GM18502 (cell line): ENCODE data around the gene CIBAR2.
"Not testable (repeated sequence)": the region's sequence is repeated elsewhere in the genome, so short reads cannot be mapped to it uniquely, and the experiment has no call there.

Experiments
- ATAC-seq: cut with Tn5 transposase; IDR thresholded peaks from one replicate; pipeline ENCODE4 v1.9.1; 2021; ENCODE audit warnings: mild to moderate bottlenecking; ENCODE audit not compliant: unreplicated experiment, poor library complexity

CIBAR2 gene

DNA sequence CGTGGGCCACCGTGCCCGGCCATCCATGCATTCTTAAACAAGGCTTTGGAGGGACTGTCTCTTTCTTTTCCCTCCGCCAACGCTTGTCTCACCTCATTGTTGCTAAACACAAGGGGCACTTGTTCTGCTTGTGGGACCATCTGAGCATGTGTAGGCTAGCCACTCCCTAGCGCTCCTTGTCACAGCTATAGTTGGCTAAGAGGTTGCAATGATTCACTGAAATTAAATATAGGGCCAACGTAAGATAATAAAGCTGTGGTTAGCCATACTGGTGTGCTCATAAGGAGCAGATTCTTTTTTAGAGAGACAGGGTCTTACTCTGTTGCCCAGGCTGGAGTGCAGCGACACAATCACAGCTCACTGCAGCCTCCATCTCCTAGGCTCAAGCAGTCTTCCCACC lies 43.5 kb downstream of the CIBAR2 start:
- ATAC-seq = no peak

DNA sequence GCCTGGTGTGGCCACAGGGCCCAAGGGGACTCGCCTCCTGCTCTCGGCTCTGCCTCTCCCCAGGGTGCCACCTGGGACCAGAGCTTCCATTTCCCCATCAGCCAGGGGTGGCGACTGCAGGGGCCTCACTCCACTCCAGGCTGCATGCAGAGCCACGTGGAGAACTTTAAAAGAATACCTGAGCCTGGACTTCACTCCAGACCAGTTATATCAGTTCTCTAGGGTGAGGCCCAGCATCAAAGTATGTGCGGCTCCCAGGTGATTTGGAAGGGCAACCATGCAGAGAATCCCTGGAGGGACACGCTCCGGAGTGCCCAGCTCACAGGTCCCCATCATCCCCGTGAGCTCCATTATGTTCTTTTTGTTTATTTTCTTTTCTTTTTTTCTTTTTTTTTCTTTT lies 44.8 kb downstream of the CIBAR2 start:
- no peak for ATAC-seq

DNA sequence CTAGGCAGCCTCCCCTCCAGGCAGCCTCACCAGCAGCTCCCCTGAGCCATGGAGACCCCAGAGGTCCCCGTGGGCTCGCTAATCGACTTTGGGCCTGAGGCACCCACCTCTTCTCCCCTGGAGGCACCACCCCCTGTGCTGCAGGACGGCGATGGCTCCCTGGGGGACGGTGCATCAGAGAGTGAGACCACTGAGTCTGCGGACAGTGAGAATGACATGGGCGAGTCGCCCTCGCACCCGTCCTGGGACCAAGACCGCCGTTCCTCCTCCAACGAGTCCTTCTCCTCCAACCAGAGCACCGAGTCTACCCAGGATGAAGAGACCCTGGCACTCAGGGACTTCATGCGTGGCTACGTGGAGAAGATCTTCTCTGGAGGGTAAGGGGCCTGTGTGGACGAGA lies 45.2 kb downstream of the CIBAR2 start:
- ATAC-seq = no peak

DNA sequence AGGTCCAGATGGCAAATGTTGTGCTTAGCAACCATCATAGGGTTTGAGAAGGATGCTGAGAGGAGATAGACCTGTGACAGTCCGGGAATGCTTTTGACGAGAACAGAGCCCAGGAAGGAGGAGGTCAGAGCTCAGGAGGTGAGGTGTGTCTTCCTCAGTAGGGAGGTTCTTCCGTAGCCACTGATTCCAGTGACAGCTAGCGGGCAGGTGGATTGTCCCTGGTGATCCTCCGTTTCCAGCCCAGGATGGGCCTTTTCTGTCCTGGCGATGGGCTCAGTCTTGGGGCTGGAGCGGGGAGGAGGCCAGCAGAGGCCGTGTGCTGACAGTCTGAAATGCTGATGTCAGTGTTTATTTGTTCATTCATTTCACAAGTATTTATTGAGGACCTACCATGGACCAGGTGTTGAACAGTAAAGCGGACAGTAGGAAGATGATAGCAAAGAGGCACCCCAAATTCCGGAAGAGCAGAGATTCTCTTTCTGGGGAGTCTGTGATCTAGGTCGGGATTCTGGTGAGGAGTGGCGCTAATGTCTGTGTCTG lies 45.9 kb downstream of the CIBAR2 start:
- ATAC-seq = no peak

DNA sequence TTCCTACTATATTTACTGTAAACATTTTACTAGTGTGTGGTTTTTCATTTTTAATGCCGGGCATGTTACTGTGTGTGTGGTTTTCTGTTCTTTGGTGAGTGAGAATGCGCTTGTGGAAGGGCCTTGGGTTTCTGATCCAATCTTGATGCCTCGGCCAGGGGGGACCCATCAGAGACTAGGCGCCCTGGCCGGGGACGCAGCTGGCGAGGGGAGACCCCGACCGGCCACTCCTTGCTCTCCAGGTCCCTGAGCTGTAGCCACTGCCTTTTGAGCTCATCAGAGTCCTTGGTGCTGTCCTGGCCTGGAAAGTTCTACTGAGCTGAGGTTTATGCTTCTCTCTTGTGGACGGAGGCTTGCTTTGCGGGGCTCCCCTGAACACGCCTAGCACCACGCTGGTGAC lies 47.2 kb downstream of the CIBAR2 start:
- ATAC-seq = no peak

DNA sequence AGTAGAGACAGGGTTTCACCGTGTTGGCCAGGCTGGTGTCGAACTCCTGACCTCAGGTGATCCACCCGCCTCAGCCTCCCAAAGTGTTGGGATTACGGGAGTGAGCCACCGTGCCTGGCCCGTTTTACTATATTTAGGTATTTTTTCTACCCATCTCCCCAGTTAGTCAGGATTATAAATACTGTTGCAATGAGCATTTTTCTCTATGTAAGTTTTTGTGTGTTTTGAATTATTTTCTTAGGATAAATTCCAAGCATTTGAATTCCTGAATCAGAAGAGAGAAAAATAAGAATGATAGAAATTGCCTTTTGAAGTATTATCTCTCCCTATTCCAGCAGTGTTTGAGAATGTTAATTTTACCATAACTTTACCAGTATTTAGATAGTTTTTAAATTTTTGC lies 48.1 kb downstream of the CIBAR2 start:
- ATAC-seq = no peak

DNA sequence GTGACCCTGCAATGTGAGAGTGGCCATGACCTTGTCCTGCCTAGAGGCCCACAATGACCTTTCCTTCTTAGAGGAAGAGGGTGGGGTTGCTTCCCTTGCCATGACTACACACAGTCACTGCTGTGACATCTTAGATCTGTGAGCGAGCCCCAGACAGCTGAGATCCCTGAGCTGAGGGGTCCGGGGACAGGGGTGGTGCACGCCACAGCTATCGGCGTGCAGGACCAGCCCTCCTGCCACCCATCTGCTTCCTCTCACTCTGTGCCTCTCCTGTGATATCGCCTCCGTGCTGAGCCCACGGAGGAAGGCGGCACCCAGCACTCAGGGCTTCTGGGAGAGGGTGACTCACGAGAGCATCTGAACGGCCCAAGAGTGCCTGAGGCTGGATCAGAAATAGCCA lies 49.4 kb downstream of the CIBAR2 start:
- ATAC-seq = no peak

DNA sequence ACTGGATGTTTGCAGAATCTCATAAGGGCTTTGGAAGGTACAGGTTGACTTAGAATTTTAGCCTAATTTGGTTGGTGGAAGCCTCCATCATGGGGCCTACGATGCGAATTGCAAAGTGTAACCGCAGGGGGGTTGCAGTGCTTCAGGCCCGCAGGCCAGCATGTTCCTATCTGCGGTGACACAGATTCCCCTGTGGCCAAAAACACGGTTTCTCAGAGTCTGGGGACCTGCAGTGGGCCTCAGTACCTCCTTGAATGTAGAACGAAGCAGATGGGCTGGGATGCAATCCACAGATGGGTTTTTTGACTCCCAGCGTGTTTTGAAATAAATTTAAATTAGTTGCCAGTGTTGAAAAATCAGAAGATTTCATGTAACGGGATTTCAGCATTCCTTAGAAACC lies 49.9 kb downstream of the CIBAR2 start:
- no peak for ATAC-seq

DNA sequence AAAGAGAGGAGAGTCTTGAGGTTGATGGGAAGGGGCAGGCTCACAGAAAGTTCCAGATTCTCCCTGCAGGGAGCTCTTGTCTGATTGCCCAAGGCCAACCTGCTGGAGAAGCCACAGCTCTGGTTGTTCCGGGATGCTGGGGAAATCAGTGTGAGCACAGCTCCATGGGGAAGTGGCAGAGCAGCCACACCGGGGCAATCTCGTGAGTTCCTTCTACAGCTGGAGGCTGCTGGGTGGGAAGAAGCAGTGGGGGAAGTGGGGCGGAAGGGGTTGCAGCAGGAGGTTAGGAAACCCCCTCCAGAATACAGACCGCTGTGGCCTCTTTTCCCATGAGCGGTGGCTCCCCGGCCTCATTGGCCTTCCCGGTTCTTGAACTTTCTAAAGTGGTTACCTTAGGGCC lies 50.7 kb downstream of the CIBAR2 start:
- ATAC-seq = no peak

DNA sequence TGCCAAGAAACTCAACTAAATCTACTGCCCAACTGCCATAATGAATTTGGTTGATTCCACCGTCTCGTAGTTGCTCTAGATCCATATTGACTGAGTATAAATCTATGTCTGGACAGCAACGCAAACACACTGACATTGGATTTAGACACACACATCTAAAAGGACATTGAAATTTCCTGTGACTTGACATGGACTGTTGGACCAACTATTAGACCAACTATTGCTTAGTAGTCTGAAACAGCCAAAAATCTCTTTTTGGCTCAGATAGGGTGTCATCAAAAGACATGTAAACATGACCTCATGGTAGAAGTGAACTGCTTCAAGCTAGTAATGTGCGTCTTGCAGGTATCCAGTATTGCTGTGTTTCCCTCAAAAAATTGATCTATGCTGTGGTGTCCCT lies 53.4 kb downstream of the CIBAR2 start:
- ATAC-seq = no peak

DNA sequence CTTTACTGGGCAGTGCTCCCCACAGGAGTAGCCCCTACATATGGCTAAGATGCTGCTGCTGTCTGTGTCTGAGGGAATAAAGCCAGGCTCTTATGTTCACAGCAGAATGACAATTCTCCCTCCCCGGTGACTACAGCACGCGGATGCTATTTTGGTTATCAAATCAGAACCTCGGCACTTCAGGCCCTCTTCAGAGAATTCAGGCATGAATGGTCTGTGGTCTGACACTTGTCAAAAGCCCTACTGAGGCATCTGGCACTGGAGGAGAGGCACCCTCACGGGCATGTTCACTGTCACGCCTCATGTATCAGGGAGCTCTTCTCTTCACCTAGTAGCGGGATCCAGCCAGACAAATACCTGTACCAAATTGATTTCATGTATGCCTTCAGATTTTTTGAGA lies 54.3 kb downstream of the CIBAR2 start:
- ATAC-seq = no peak

DNA sequence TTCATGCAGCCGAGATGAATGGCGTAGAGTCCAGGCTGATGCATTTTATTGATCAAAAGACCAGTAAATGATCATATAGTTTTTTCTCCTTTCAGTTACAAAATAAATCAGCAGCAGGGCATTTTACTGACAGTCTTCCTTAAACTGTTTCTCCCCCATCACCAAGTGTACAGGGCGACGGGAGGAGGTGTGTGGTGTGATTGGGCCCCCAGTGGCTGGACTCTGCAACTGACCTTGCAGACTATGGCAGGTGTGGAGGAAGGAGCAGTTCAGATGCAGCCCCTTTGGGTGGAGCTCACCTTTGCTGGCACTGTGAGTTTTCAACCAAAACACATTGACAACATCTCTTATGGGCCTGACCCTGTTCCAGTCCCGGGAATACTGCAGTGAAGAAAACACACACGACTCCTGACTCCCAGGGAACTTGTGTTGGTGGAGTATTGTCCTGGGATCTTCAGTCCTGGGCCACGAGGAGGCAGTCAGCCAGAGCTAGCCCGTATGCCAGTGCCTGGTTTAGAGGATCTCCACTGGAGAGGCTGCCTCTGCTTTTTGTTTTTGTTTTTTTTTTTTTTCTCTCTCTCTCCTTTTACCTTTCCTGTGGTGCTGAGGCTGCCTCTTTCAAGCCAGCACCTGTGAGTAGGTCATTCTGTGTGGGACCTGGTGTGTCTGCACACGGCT lies 54.9 kb downstream of the CIBAR2 start:
- ATAC-seq = no peak

DNA sequence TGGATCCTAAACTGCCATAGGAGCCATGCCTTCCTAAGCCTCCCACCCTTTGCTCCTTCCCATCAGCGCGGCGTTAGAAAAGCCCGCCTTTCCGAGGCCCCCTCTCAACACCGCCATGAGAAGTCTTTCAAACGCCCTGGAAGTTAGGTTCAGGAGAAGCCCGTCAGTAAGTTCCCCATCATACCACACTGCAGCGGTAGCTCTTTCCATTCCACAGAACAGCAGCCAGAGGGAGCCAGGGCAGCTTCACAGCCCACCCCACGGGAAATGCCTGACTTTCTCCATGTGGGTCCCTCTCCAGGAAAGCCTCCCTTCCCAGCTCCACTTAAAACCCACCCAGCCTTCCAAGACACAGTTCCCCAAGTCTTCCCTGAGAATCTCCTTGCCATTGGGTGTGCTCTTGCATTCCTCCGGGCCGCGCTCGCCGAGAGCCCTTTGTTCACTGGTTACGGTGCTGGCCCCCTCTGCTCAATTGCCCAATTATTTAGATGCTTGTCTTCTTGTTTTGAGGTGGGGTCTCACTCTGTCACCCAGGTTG lies 56.0 kb downstream of the CIBAR2 start:
- peak; percentile 7 for ATAC-seq

DNA sequence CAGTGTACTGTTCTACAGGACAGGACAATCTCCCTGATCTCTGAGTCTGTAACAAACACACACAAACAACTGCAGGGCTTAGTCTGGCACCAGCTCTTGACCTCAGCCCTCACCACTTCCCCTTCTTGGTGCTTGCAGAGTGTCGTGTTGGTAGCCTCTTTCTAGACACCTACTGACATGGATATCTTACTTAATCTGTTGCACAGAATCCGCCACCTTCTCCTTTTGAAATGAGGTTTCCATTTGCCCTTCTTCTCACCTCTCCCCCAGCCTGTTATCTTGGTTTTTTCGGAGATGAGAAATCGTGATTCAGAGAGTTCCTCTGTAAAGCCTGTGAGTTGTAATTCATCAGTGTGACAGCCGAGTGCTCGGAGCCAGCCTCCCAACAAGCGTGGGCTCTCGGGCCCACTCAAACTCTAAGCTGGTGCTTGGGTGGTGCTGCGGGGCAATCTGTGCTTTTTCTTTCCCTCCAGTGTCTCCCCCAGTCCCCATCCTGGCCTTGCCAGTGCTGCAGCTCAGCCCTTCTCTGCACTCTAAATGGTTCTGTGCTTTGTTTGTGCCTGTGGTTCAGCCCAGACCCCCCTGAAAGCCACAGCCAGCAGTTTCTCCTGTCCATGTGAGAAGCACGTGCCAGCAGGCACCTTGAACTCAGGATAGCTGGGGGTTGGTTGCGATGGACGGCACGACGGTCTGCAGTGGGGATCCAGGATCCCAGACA lies 56.6 kb downstream of the CIBAR2 start:
- ATAC-seq = peak; percentile 92

DNA sequence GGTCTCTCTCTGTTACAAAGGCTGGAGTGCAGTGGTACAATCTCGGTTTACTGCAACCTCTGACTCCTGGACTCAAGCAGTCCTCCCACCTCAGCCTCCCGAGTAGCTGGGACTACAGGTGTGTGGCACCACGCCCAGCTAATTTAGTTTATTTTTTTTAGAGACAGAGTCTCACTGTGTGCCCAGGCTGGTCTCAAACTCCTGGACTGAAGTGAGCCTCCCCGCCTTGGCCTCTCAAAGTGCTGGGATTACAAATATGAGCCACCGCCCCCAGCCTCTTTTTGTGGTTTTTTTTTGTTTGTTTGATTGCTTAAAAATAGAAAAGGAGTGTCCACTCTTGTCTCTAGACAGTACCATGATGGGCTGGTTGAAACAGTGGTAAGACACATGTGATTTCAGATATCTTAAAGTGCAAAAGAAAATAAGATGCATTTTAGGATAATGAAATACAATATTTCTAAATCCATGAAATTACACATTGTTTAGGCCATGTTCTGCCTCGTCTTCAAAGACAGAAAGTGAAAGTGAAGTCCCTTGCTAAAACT lies 57.3 kb downstream of the CIBAR2 start:
- ATAC-seq = no peak

DNA sequence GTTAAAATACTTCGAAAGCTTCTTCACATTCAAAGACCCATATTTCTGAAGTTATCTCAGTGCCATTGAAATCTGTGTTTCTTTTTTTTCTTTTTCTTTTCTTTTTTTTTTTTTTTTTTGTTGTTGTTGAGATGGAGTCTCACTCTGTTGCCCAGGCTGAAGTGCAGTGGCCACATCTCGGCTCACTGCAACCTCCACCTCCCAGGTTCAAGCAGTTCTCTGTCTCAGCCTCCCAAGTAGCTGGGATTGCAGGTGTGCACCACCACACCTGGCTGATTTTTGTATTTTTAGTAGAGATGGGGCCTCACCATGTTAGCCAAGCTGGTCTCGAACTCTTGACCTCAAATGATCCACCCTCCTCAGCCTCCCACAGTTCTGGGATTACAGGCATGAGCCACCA lies 58.0 kb downstream of the CIBAR2 start:
- not testable (repeated sequence) for ATAC-seq

DNA sequence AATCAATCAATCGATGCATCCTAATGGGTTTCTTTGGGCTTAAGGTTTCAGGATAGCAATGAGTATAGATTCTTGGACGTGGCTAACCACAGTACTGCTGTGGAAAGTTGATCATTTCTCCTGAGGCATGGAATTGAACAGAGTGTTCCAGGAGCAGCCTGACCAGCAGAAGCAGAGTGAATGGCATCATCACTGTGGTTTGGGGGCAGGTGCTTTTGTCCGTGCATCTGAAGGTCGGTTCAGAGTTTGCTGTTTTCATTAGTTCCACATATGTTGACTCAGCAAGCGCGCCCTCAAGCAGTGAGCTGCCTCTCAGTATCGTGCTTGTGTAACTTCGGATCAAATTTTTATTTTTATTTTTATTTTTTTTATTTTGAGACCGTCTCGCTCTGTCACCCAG lies 59.7 kb downstream of the CIBAR2 start:
- ATAC-seq = no peak

DNA sequence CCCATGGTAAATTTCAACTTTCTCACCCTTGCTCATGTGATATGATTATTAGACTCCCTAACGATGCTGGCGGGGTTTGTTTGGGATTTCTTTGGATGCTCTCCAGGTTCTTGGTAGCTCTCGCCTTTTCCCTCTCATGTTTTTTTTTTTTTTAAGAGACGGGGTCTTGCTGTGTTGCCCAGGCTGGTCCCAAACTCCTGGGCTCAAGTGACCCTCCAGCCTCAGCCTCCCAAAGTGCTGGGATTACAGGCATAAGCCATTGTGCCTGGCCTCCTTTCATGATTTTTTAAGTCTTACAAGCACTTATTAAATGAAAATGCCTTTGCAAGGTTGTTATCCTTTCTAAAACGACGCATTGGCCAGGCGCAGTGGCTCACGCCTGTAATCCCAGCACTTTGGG lies 60.6 kb downstream of the CIBAR2 start:
- ATAC-seq = no peak

DNA sequence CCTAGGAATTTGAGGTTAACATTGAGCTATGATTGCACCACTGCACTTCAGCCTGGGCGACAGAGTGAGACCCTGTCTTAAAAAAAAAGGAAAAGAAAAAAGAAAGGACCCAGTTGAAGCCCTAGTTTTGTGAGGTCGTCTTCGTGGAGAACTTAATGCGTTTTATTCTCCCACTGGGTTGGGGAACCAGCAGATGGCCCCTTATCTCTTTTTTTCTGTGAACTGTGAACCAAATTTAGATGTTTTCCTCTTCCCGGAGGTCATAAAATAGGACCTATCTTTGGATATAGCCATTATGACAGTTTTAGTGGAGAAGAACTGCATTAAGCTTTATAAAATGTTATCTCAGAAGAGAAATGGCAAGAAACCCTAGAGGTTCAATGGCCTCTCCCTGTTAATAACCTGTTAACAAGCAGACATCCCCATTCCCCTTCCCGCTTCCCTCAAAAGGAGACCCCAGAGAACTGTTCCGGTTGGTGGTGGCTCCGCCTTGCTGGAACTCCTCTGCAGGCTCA lies 61.1 kb downstream of the CIBAR2 start:
- ATAC-seq = no peak

DNA sequence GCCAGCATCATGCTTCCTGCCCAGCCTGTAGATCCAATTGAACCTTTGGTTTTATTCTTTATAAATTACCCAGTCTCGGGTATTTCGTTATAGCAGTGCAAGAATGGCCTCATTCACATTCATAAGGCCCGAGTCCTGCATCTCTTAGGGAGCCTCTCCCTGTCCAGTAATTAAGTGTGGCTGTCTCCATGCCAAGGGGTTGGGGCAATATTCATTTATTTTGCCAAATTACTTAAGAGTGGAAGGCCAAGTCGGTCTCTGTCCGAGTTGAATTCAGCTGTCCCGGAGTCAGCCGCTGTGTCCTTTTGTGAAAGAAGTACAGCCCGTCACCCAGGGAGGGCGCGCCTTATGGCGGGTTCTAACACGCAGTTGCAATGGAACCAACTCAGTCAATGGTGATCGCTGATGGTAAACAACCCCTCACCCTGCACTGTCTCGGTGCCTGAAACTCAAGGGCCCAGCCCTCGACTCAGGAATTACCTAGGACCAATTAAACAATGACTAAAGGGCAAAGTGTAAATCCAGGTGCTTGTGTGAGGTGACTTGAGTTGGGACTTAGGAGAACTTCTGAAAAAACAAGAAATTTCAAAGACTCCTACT lies 62.5 kb downstream of the CIBAR2 start:
- ATAC-seq = no peak
